Tibial nerve (tissue), 4 donors: ENCODE measurements around the gene PNPLA6.

Source experiments
- EP300 ChIP-seq, 2 donors: sonication (generic); formaldehyde crosslinking; IDR thresholded peaks; one replicate each; pipeline ENCODE4 v1.6.1; 2017; ENCODE audit warnings: antibody characterized with exemption in 2 of 2, mild to moderate bottlenecking in 1 of 2
- POLR2A ChIP-seq, 2 donors: fragments of 450-650 bp; IDR thresholded peaks; one replicate each; pipeline ENCODE4 v1.6.1; 2017; ENCODE audit warnings: antibody characterized with exemption in 2 of 2, mild to moderate bottlenecking in 2 of 2, moderate library complexity in 2 of 2
- TF ChIP-seq, protein P1 (sequence below), 5 experiments: fragments of 200-600 bp in 3 of 5; fragments of 450-650 bp in 2 of 5; sonication (generic) in 3 of 5; IDR thresholded peaks; one replicate each; pipeline ENCODE4 v1.5.1; 2016 to 2019; ENCODE audit warnings: antibody characterized with exemption in 5 of 5, mild to moderate bottlenecking in 3 of 5, moderate library complexity in 2 of 5

DNA sequence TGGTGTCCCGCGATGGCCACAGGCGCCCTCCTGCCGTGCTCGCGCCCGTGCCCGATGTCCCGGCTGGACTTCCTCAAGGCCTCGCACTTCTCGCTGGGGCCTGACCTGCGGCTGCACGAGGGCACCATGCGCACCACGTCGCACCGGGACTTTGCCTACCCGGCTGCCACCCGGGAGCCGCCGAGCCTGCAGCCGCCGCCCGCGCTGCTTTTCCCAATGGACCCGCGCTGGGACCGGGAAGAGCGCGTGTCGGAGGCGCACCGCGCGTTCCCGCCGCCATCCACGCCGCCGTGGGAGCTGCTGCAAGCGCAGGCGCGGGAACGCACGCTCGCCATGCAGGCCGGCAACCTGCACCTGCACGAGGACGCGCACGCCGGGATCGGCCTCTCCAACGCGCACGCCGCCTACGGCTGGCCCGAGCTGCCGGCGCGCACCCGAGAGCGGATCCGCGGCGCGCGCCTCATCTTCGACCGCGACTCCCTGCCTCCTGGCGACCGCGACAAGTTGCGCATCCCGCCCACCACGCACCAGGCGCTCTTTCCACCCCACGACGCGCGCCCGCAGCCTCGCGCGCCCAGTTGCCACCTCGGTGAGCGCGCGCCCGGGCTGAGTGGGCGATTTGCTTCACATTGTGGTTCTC is 34.6 kb upstream of the PNPLA6 start:
- TF ChIP-seq, protein P1, sequence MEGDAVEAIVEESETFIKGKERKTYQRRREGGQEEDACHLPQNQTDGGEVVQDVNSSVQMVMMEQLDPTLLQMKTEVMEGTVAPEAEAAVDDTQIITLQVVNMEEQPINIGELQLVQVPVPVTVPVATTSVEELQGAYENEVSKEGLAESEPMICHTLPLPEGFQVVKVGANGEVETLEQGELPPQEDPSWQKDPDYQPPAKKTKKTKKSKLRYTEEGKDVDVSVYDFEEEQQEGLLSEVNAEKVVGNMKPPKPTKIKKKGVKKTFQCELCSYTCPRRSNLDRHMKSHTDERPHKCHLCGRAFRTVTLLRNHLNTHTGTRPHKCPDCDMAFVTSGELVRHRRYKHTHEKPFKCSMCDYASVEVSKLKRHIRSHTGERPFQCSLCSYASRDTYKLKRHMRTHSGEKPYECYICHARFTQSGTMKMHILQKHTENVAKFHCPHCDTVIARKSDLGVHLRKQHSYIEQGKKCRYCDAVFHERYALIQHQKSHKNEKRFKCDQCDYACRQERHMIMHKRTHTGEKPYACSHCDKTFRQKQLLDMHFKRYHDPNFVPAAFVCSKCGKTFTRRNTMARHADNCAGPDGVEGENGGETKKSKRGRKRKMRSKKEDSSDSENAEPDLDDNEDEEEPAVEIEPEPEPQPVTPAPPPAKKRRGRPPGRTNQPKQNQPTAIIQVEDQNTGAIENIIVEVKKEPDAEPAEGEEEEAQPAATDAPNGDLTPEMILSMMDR (IDR thresholded peaks at IDR 0.05): no peak
- TF ChIP-seq EP300 (IDR thresholded peaks at IDR 0.05) (no peak), POLR2A (IDR thresholded peaks at IDR 0.05) (no peak)
